ENCODE measurements around the gene GNAO1. TPM values are rescaled to one million over a fixed set of nuclear protein-coding genes. Genes with fewer than 3 reads are reported as not detected.

Gene GNAO1
- total RNA-seq, 6 experiments from 2014 or later = 18.2 to 45.1 (median 21.5) TPM

DNA sequence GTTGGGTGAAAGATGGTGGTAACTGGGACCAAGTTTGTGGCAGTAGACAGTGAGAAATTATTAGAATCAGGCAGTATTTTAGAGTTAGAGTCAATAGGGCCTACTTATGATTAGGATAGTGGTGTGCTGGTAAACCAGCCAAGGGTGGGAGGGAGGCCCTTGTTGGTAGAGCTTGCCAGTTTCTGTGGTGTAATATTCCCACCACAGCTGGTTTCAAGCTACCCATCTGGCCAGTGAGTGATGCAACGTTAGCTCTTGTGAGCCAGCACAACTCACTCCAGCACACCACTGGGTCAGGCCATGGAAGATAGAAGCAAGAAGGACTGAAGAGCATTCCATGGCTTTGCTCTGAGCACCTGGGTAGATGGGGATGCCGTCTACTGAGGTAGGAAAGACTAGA, 34.9 kb downstream of the GNAO1 start:
- Histone ChIP-seq H3K4me1 (peaks cover 0 to 29% (median 12%) of the 10 kb centered on the region in 4 donors), H3K4me3 (no peak overlapping the region), H3K27me3 (no peaks in the 10 kb centered on the region), H3K9me3 (no peaks in the 10 kb centered on the region), H3K36me3 (no peaks in the 10 kb centered on the region), H3K27ac (peak overlapping the region in 2 of 3 donors; percentile 47 to 79)
- intact Hi-C loops (cut with DNase I) = no loop called here
- ATAC-seq = peak; percentile 49 to 75 (median 62)
- DNase-seq = peak in 2 of 3 donors; percentile 58 to 75
- TF ChIP-seq POLR2A (IDR thresholded peaks at IDR 0.05) = no peak
- TF ChIP-seq, protein P1, sequence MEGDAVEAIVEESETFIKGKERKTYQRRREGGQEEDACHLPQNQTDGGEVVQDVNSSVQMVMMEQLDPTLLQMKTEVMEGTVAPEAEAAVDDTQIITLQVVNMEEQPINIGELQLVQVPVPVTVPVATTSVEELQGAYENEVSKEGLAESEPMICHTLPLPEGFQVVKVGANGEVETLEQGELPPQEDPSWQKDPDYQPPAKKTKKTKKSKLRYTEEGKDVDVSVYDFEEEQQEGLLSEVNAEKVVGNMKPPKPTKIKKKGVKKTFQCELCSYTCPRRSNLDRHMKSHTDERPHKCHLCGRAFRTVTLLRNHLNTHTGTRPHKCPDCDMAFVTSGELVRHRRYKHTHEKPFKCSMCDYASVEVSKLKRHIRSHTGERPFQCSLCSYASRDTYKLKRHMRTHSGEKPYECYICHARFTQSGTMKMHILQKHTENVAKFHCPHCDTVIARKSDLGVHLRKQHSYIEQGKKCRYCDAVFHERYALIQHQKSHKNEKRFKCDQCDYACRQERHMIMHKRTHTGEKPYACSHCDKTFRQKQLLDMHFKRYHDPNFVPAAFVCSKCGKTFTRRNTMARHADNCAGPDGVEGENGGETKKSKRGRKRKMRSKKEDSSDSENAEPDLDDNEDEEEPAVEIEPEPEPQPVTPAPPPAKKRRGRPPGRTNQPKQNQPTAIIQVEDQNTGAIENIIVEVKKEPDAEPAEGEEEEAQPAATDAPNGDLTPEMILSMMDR (IDR thresholded peaks at IDR 0.05) = no peak
- WGBS (ENCODE audit: insufficient coverage, low coverage, low lambda C conversion rate, missing lambda C conversion rate) = 13% methylated on average over 2 of the region's 2 CpGs

GRCh38 chr16:56226845-56227525, 35.7 kb downstream of the GNAO1 start:
- DNase-seq (no peak), ATAC-seq (no peak)
- H3K27ac ChIP-seq = no peak overlapping the region
- no peaks in the 10 kb centered on the region for H3K27me3 ChIP-seq
- H3K9me3 ChIP-seq = no peaks in the 10 kb centered on the region
- H3K4me3 ChIP-seq = no peak overlapping the region
- no peaks in the 10 kb centered on the region for H3K36me3 ChIP-seq
- peaks cover 0 to 29% (median 12%) of the 10 kb centered on the region in 4 donors for H3K4me1 ChIP-seq
- intact Hi-C loops (cut with DNase I) = no loop called here
- no peak for TF ChIP-seq POLR2A (IDR thresholded peaks at IDR 0.05)
- TF ChIP-seq, protein P1 (IDR thresholded peaks at IDR 0.05) = no peak
- WGBS (ENCODE audit: insufficient coverage, low coverage, low lambda C conversion rate, missing lambda C conversion rate) = 76% methylated on average over 9 of the region's 9 CpGs

DNA sequence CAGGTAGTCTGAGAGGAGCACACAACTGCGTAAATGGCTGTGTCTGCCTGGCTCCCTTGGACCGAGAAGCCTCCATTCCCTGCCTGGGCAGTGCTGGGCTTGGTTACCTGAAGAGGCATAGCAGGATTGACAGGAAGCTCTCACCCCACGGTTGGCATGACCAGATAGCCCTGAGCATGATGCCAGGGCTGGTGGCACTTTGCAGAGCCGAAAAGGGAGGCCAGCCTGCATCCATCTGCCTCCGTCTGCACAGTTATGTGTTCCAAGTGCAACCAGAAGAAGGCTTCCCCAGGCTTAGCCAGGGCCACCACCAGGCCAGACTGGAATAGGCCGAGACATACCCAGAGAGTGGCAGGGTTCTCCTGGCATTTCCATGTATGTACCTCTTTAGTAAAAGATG, 36.6 kb downstream of the GNAO1 start:
- Histone ChIP-seq H3K4me3 (no peak overlapping the region), H3K27me3 (no peaks in the 10 kb centered on the region), H3K4me1 (peaks cover 0 to 34% (median 14%) of the 10 kb centered on the region in 4 donors), H3K36me3 (no peaks in the 10 kb centered on the region), H3K27ac (no peak overlapping the region), H3K9me3 (no peaks in the 10 kb centered on the region)
- TF ChIP-seq, protein P1 (IDR thresholded peaks at IDR 0.05) = no peak
- TF ChIP-seq POLR2A (IDR thresholded peaks at IDR 0.05) = no peak
- ATAC-seq = no peak
- DNase-seq = no peak
- WGBS (ENCODE audit: insufficient coverage, low coverage, low lambda C conversion rate, missing lambda C conversion rate) = 80% methylated on average over 3 of the region's 6 CpGs
- intact Hi-C loops (cut with DNase I) = no loop called here

DNA sequence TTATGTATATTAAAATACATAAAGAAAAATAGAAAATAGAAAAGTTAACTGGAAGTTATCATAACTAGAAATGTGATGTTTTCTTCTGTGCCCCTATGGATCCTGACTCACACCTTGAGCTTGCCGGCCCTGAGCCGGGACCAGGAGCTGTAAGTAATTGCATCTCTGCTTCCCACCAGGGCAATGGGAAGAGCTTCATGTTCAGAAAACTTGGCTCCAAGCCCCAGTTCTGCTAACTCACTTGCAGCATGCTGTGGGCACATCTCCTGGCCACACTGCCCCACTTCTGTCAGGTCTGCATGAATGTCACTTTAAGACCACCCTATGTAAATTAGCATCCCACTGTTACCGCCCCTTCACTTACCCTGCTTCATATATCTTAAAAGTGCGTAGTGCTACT, 37.2 kb downstream of the GNAO1 start:
- TF ChIP-seq POLR2A (IDR thresholded peaks at IDR 0.05) = no peak
- TF ChIP-seq, protein P1 (IDR thresholded peaks at IDR 0.05) = no peak
- WGBS (ENCODE audit: insufficient coverage, low coverage, low lambda C conversion rate, missing lambda C conversion rate) = 100% methylated on average over 4 of the region's 4 CpGs
- ATAC-seq = no peak

More for the DNA sequence above, 37.2 kb downstream of the GNAO1 start:
- Histone ChIP-seq H3K4me1 (peaks cover 0 to 40% (median 16%) of the 10 kb centered on the region in 4 donors), H3K27me3 (no peaks in the 10 kb centered on the region), H3K9me3 (no peaks in the 10 kb centered on the region), H3K27ac (no peak overlapping the region), H3K4me3 (no peak overlapping the region), H3K36me3 (no peaks in the 10 kb centered on the region)
- no peak for DNase-seq
- intact Hi-C loops (cut with DNase I) = no loop called here
